Measurements from ENCODE around the gene ANKMY2. TPM values are rescaled to one million over a fixed set of nuclear protein-coding genes. Genes with fewer than 3 reads are reported as not detected.

Gene ANKMY2
- total RNA-seq, 3 donors from 2014 or later (not counting 1 experiment from before 2014, with no cell fraction given), result 15.5 to 21.4 (median 19.4) TPM

- ATAC-seq, result no peak
- peaks cover 5% of the 10 kb centered on the region in 2 donors for H3K4me1 Mint-ChIP-seq
- WGBS (ENCODE audit: insufficient coverage), result 95% methylated on average over 2 of the region's 2 CpGs
These were observed 89.2 kb downstream of the ANKMY2 start for GRCh38 chr7:16556359-16556758.

GRCh38 chr7:16554518-16555236 is 90.9 kb downstream of the ANKMY2 start:
- Mint-ChIP-seq H3K9me3 (no peaks in the 10 kb centered on the region), H3K4me3 (no peak overlapping the region), H3K4me1 (peaks cover 5% of the 10 kb centered on the region in 2 donors), H3K27me3 (ENCODE audit: low read depth in 2 of 2) (peaks cover 4 to 8% of the 10 kb centered on the region in 2 donors), H3K27ac (no peak overlapping the region), H3K36me3 (no peaks in the 10 kb centered on the region)
- H3K9me3 ChIP-seq (ENCODE audit: control insufficient read depth, insufficient read depth, low read length), result no peaks in the 10 kb centered on the region
- 91% methylated on average over 10 of the region's 10 CpGs for WGBS (ENCODE audit: insufficient coverage)
- DNase-seq (no peak), ATAC-seq (no peak)
- H3K36me3 ChIP-seq (ENCODE audit: control insufficient read depth, insufficient read depth, low read length), result no peaks in the 10 kb centered on the region
- H3K4me3 ChIP-seq (ENCODE audit: low read length), result no peak overlapping the region
- TF ChIP-seq CTCF (IDR thresholded peaks at IDR 0.05), result no peak
- H3K27ac ChIP-seq (ENCODE audit: low read length), result no peak overlapping the region
- intact Hi-C loops (cut with micrococcal nuclease), result no loop called here
- no peaks in the 10 kb centered on the region for H3K27me3 ChIP-seq (ENCODE audit: control insufficient read depth, insufficient read depth, low read length)
- no peaks in the 10 kb centered on the region for H3K4me1 ChIP-seq (ENCODE audit: control insufficient read depth, insufficient read depth, low read length)

More at GRCh38 chr7:16556359-16556758, 89.2 kb downstream of the ANKMY2 start:
- no peaks in the 10 kb centered on the region for H3K9me3 ChIP-seq (ENCODE audit: control insufficient read depth, insufficient read depth, low read length)
- H3K27me3 ChIP-seq (ENCODE audit: control insufficient read depth, insufficient read depth, low read length), result no peaks in the 10 kb centered on the region
- Mint-ChIP-seq H3K9me3 (no peaks in the 10 kb centered on the region), H3K27me3 (ENCODE audit: low read depth in 2 of 2) (peaks cover 4% of the 10 kb centered on the region in 2 donors), H3K4me3 (no peak overlapping the region), H3K27ac (no peak overlapping the region), H3K36me3 (no peaks in the 10 kb centered on the region)
- H3K27ac ChIP-seq (ENCODE audit: low read length), result no peak overlapping the region
- no peaks in the 10 kb centered on the region for H3K4me1 ChIP-seq (ENCODE audit: control insufficient read depth, insufficient read depth, low read length)
- DNase-seq, result no peak
- intact Hi-C loops (cut with micrococcal nuclease), result no loop called here
- H3K36me3 ChIP-seq (ENCODE audit: control insufficient read depth, insufficient read depth, low read length), result no peaks in the 10 kb centered on the region
- no peak overlapping the region for H3K4me3 ChIP-seq (ENCODE audit: low read length)
- no peak for TF ChIP-seq CTCF (IDR thresholded peaks at IDR 0.05)

- no peaks in the 10 kb centered on the region for H3K36me3 Mint-ChIP-seq
- no peak overlapping the region for H3K4me3 Mint-ChIP-seq
- H3K9me3 ChIP-seq (ENCODE audit: control insufficient read depth, insufficient read depth, low read length), result no peaks in the 10 kb centered on the region
- peaks cover 4 to 8% of the 10 kb centered on the region in 2 donors for H3K27me3 Mint-ChIP-seq (ENCODE audit: low read depth in 2 of 2)
- no peaks in the 10 kb centered on the region for H3K27me3 ChIP-seq (ENCODE audit: control insufficient read depth, insufficient read depth, low read length)
- no peak for DNase-seq
- intact Hi-C loops (cut with micrococcal nuclease), result no loop called here
- H3K36me3 ChIP-seq (ENCODE audit: control insufficient read depth, insufficient read depth, low read length), result no peaks in the 10 kb centered on the region
- no peaks in the 10 kb centered on the region for H3K9me3 Mint-ChIP-seq
- H3K4me3 ChIP-seq (ENCODE audit: low read length), result no peak overlapping the region
- no peak for ATAC-seq
- H3K4me1 ChIP-seq (ENCODE audit: control insufficient read depth, insufficient read depth, low read length), result no peaks in the 10 kb centered on the region
- 100% methylated on average over 1 of the region's 1 CpG for WGBS (ENCODE audit: insufficient coverage)
- no peaks in the 10 kb centered on the region for H3K4me1 Mint-ChIP-seq
- TF ChIP-seq CTCF (IDR thresholded peaks at IDR 0.05), result no peak
- no peak overlapping the region for H3K27ac ChIP-seq (ENCODE audit: low read length)
- H3K27ac Mint-ChIP-seq, result no peak overlapping the region
These were observed 94.9 kb downstream of the ANKMY2 start for GRCh38 chr7:16550671-16551070.

Other genes starting within 250 kb of the ANKMY2 start
- gene CRPPA, start 224.2 kb downstream of the ANKMY2 start, total RNA-seq, result 1 to 10 TPM; 2.1 to 4.7 (median 2.5) TPM
- not detected for gene SOSTDC1, start 180.0 kb downstream of the ANKMY2 start, total RNA-seq
- gene LRRC72, start 118.9 kb downstream of the ANKMY2 start, total RNA-seq, result not detected
- gene BZW2, start 427 bp upstream of the ANKMY2 start, total RNA-seq, result 10 to 100 TPM; 15.3 to 21.0 (median 19.9) TPM
- gene TSPAN13, start 108.0 kb upstream of the ANKMY2 start, total RNA-seq, result 1 to 10 TPM; 1.4 to 2.3 (median 1.8) TPM
- not detected for gene AGR2, start 159.2 kb upstream of the ANKMY2 start, total RNA-seq
- gene AGR3, start 236.2 kb upstream of the ANKMY2 start, total RNA-seq, result not detected